Parathyroid adenoma (tissue), 2 donors: ENCODE data around the gene CPM.

ENCODE experiments used
- H2AFZ ChIP-seq: fragments of 300-600 bp; sonication (generic); one replicate; pipeline ENCODE4 v1.7.0; 2017; ENCODE audit warnings: antibody characterized with exemption, mild to moderate bottlenecking
- H3K27ac ChIP-seq: fragments of 300-600 bp; sonication (generic); one replicate; pipeline ENCODE4 v1.7.0; 2017
- H3K27me3 ChIP-seq: fragments of 300-600 bp; sonication (generic); one replicate; pipeline ENCODE4 v1.7.0; 2017; ENCODE audit warnings: low read length; ENCODE audit not compliant: control insufficient read depth, insufficient read depth
- H3K36me3 ChIP-seq: fragments of 300-600 bp; sonication (generic); one replicate; pipeline ENCODE4 v1.7.0; 2017; ENCODE audit warnings: low read length; ENCODE audit not compliant: control insufficient read depth, insufficient read depth
- H3K4me1 ChIP-seq: fragments of 300-600 bp; sonication (generic); one replicate; pipeline ENCODE4 v1.7.0; 2017; ENCODE audit warnings: control low read depth
- H3K4me2 ChIP-seq: fragments of 300-600 bp; sonication (generic); one replicate; pipeline ENCODE4 v1.7.0; 2017; ENCODE audit warnings: low read length
- H3K4me3 ChIP-seq: fragments of 300-600 bp; sonication (generic); one replicate; pipeline ENCODE4 v1.7.0; 2017; ENCODE audit warnings: low read depth, low read length
- H3K79me2 ChIP-seq: fragments of 300-600 bp; sonication (generic); one replicate; pipeline ENCODE4 v1.7.0; 2017; ENCODE audit warnings: control low read depth
- H3K9ac ChIP-seq: fragments of 300-600 bp; sonication (generic); one replicate; pipeline ENCODE4 v1.7.0; 2017; ENCODE audit warnings: mild to moderate bottlenecking
- H3K9me3 ChIP-seq: fragments of 300-600 bp; sonication (generic); one replicate; pipeline ENCODE4 v1.7.0; 2017; ENCODE audit warnings: low read length; ENCODE audit not compliant: control insufficient read depth
- TF ChIP-seq, protein P1 (sequence below): fragments of 300-600 bp; sonication (generic); IDR thresholded peaks from one replicate; pipeline ENCODE4 v1.7.0; 2017; ENCODE audit warnings: antibody characterized with exemption, mild to moderate bottlenecking
- donor health status: primary hyperparathyroidism.

Gene CPM

GRCh38 chr12:68815928-68816800 lies 116.8 kb downstream of the CPM start:
- Histone ChIP-seq H3K27ac (no peak overlapping the region), H3K4me3 (no peak overlapping the region), H3K4me2 (no peak overlapping the region), H3K79me2 (no peaks in the 10 kb centered on the region), H3K9ac (no peak overlapping the region), H3K9me3 (no peaks in the 10 kb centered on the region), H2AFZ (no peak overlapping the region), H3K36me3 (no peaks in the 10 kb centered on the region), H3K27me3 (no peaks in the 10 kb centered on the region), H3K4me1 (no peaks in the 10 kb centered on the region)
- TF ChIP-seq, protein P1, sequence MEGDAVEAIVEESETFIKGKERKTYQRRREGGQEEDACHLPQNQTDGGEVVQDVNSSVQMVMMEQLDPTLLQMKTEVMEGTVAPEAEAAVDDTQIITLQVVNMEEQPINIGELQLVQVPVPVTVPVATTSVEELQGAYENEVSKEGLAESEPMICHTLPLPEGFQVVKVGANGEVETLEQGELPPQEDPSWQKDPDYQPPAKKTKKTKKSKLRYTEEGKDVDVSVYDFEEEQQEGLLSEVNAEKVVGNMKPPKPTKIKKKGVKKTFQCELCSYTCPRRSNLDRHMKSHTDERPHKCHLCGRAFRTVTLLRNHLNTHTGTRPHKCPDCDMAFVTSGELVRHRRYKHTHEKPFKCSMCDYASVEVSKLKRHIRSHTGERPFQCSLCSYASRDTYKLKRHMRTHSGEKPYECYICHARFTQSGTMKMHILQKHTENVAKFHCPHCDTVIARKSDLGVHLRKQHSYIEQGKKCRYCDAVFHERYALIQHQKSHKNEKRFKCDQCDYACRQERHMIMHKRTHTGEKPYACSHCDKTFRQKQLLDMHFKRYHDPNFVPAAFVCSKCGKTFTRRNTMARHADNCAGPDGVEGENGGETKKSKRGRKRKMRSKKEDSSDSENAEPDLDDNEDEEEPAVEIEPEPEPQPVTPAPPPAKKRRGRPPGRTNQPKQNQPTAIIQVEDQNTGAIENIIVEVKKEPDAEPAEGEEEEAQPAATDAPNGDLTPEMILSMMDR, result no peak

DNA sequence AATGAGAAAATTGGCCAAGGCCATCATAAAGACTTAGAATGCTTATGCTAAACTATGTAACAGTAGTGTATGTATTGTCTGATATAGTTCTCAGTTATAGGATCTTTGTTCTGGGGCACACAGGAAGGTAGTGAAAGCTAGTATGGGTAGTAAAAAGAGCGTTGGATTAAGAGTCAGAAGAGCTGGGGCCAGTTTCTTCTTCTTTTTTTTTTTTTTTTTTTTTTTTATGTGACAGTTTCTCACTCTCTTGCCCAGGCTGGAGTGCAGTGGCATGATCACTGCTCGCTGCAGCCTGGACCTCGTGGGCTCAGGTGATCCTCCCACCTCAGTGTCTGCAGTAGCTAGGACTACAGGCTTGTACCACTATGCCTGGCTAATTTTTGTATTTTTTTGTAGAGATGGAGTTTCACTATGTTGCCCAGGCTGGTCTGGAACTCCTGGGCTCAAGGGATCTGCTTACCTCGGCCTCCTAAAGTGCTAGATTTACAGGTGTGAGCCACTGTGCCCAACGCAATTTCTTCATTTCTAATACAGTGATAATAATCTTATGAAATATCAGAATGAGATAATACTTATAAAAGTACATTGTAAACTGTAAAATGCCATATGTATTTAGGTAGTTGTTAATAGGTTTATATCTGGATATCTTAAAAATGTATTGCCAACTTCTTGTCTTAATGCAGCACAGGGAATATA lies 117.6 kb downstream of the CPM start:
- Histone ChIP-seq H2AFZ (no peak overlapping the region), H3K79me2 (no peaks in the 10 kb centered on the region), H3K36me3 (no peaks in the 10 kb centered on the region), H3K9me3 (no peaks in the 10 kb centered on the region), H3K9ac (no peak overlapping the region), H3K4me1 (no peaks in the 10 kb centered on the region), H3K27me3 (no peaks in the 10 kb centered on the region), H3K4me3 (no peak overlapping the region), H3K27ac (no peak overlapping the region), H3K4me2 (no peak overlapping the region)
- TF ChIP-seq, protein P1, result no peak

- Histone ChIP-seq H3K9me3 (no peaks in the 10 kb centered on the region), H3K9ac (no peak overlapping the region), H2AFZ (no peak overlapping the region), H3K4me3 (no peak overlapping the region), H3K4me2 (no peak overlapping the region), H3K36me3 (no peaks in the 10 kb centered on the region), H3K27me3 (no peaks in the 10 kb centered on the region), H3K4me1 (no peaks in the 10 kb centered on the region), H3K79me2 (no peaks in the 10 kb centered on the region), H3K27ac (no peak overlapping the region)
- TF ChIP-seq, protein P1, result no peak
Measured at GRCh38 chr12:68814490-68815231, 118.3 kb downstream of the CPM start.

GRCh38 chr12:68813242-68813593 lies 119.8 kb downstream of the CPM start:
- H3K27ac ChIP-seq, result no peak overlapping the region
- no peaks in the 10 kb centered on the region for H3K36me3 ChIP-seq

More at GRCh38 chr12:68813242-68813593, 119.8 kb downstream of the CPM start:
- no peaks in the 10 kb centered on the region for H3K27me3 ChIP-seq
- no peaks in the 10 kb centered on the region for H3K4me1 ChIP-seq
- H3K4me3 ChIP-seq, result no peak overlapping the region
- TF ChIP-seq, protein P1, result no peak
- no peaks in the 10 kb centered on the region for H3K9me3 ChIP-seq
- H3K79me2 ChIP-seq, result no peaks in the 10 kb centered on the region
- H2AFZ ChIP-seq, result no peak overlapping the region
- no peak overlapping the region for H3K4me2 ChIP-seq
- H3K9ac ChIP-seq, result no peak overlapping the region
